Activated naive CD8-positive, alpha-beta T cell treated with anti-CD3 and anti-CD28 coated beads, Interleukin-2, amount 10 ng/mL, durations not matched to agents 7 days and 5 days (primary cell): Measurements from ENCODE around the gene FOXN3. TPM values are rescaled to one million over a fixed set of nuclear protein-coding genes. Genes with fewer than 3 reads are reported as not detected.
A peak's percentile ranks its signal among the peaks of the same experiment; 100 is the strongest.

Source experiments
- ATAC-seq: fragments of 150-1000 bp; cut with Tn5 transposase; one replicate; pipeline ENCODE4 v1.10.0; 2021; ENCODE audit warnings: low read depth, moderate library complexity
- POLR2A ChIA-PET: fragments of 350-600 bp; sonication (Branson Sonifier 250); formaldehyde crosslinking; loops from one replicate; lab custom pipeline; 2021; ENCODE audit warnings: antibody characterized with exemption; lab: Charles Lee
- DNase-seq: peaks from one replicate; pipeline ENCODE4 v3.0.0; 2021
- H3K27ac Mint-ChIP-seq: one replicate; pipeline ENCODE4 v1.8.0; 2022; ENCODE audit warnings: mild to moderate bottlenecking, mixed read lengths
- H3K27me3 Mint-ChIP-seq: one replicate; pipeline ENCODE4 v1.8.0; 2022; ENCODE audit warnings: mild to moderate bottlenecking, moderate library complexity, mixed read lengths
- H3K36me3 Mint-ChIP-seq: one replicate; pipeline ENCODE4 v1.8.0; 2021; ENCODE audit warnings: mild to moderate bottlenecking, mixed read lengths
- H3K4me1 Mint-ChIP-seq: one replicate; pipeline ENCODE4 v1.8.0; 2021; ENCODE audit warnings: mixed read lengths
- H3K4me3 Mint-ChIP-seq: one replicate; pipeline ENCODE4 v1.8.0; 2022; ENCODE audit warnings: mild to moderate bottlenecking, moderate library complexity, mixed read lengths
- H3K9me3 Mint-ChIP-seq: one replicate; pipeline ENCODE4 v1.8.0; 2021; ENCODE audit warnings: mixed read lengths
- total RNA-seq, 2 experiments: library from RNA; stranded (reverse); gene quantifications; one replicate each; pipeline ENCODE4 v1.2.3, GENCODE V29; 2021

Gene FOXN3
- total RNA-seq, 2 experiments from 2014 or later, result 101 to 102 TPM

DNA sequence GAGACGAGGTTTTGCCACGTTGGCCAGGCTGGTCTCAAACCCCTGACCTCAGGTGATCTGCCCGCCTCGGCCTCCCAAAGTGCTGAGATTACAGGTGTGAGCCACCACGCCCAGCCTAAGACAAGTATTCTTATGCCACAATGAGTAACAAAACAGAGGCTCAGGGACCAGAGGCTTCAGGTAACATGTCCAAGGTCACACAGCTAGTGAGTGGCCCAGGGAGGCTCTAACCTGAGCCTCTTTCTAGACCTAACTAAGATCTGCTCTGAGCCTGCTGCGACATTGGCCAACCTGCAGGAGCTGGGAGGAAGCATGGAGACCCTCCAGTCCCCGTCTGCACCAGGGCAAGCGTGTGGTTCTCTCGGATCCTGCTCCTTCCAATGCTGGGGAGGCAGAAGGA lies 77.9 kb downstream of the FOXN3 start:
- DNase-seq, result no peak
- no peak for ATAC-seq
- POLR2A ChIA-PET, result no interaction called here
- Mint-ChIP-seq H3K4me1 (peaks cover 15% of the 10 kb centered on the region), H3K36me3 (peaks cover 24% of the 10 kb centered on the region), H3K4me3 (no peak overlapping the region), H3K27me3 (no peaks in the 10 kb centered on the region), H3K27ac (no peak overlapping the region), H3K9me3 (no peaks in the 10 kb centered on the region)

- Mint-ChIP-seq H3K36me3 (peaks cover 23% of the 10 kb centered on the region), H3K27ac (peak overlapping the region; percentile 62), H3K9me3 (peaks cover 2% of the 10 kb centered on the region), H3K27me3 (no peaks in the 10 kb centered on the region), H3K4me1 (peaks cover 13% of the 10 kb centered on the region), H3K4me3 (no peak overlapping the region)
- DNase-seq, result no peak
- ATAC-seq, result no peak
- POLR2A ChIA-PET, result no interaction called here
Observed at GRCh38 chr14:89336338-89336737, 80.7 kb downstream of the FOXN3 start.

- POLR2A ChIA-PET, result no interaction called here
Observed at GRCh38 chr14:89332031-89332430, 85.0 kb downstream of the FOXN3 start.

DNA sequence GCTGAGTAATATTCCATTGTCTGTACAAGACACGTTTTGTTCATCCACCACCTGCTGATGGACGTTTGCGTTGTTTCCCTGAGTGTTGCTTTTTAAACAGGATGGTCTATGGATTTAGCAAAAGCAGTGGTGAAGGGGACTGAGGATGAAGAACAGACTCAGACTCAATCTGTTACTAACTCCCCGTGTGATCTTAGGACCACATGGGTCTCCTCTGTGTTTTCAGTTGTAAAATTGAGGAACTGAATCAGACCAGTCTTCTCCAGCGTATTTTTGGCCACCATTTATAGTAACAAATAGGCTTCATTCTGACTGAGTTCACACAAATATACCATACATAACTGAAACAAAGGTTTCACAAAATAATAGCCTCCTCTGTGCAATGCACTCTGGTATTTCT lies 85.6 kb downstream of the FOXN3 start:
- Mint-ChIP-seq H3K27me3 (no peaks in the 10 kb centered on the region), H3K9me3 (peaks cover 2% of the 10 kb centered on the region), H3K27ac (no peak overlapping the region), H3K4me1 (peaks cover 8% of the 10 kb centered on the region), H3K4me3 (no peak overlapping the region), H3K36me3 (peaks cover 24% of the 10 kb centered on the region)
- POLR2A ChIA-PET, result no interaction called here
- DNase-seq (no peak), ATAC-seq (no peak)

More at GRCh38 chr14:89332031-89332430, 85.0 kb downstream of the FOXN3 start:
- H3K4me1 Mint-ChIP-seq, result peaks cover 8% of the 10 kb centered on the region
- no peak overlapping the region for H3K4me3 Mint-ChIP-seq
- DNase-seq (no peak), ATAC-seq (no peak)
- H3K27ac Mint-ChIP-seq, result no peak overlapping the region
- H3K27me3 Mint-ChIP-seq, result no peaks in the 10 kb centered on the region
- H3K36me3 Mint-ChIP-seq, result peaks cover 19% of the 10 kb centered on the region
- peaks cover 2% of the 10 kb centered on the region for H3K9me3 Mint-ChIP-seq

DNA sequence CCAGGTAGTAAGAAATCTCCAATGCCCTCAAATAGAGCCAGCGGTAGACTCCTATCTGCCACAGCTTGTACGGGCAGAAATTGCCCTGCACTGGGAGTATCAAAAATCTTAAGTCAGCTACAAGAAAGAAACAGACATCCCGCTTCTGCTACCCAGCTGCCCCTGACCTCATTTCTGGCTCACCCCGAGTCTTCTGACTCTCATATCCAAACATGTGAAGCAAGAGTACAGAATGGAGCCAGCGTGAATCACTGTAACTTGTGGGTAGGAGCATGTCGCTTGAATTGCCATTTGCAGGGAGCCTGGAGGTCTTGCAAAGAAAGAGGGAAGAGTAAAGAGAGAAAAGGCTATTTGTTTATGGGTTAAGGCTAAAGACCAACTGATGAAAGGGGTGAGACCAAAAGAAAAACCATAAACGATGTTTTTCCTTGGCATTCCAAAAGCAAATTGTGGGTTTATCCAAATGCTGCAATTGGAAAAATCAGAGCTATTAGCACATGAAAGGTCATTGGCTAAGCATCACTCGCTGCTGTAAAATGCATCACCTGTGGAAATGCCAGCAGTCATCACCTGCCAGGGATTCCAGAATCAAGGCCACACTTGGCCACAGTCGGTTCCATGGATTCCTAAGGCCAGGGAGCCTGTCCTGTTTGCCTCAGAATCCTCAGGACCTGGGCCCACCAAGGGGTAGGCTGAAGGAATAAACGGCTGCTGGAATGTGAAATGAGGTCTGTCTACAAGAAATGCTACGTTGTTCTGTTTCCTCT lies 86.6 kb downstream of the FOXN3 start:
- no peak for DNase-seq
- peaks cover 9% of the 10 kb centered on the region for H3K4me1 Mint-ChIP-seq
- H3K9me3 Mint-ChIP-seq, result peaks cover 3% of the 10 kb centered on the region
- H3K36me3 Mint-ChIP-seq, result peaks cover 31% of the 10 kb centered on the region
- POLR2A ChIA-PET, result no interaction called here
- H3K27me3 Mint-ChIP-seq, result no peaks in the 10 kb centered on the region
- no peak overlapping the region for H3K4me3 Mint-ChIP-seq
- ATAC-seq, result no peak
- H3K27ac Mint-ChIP-seq, result no peak overlapping the region

DNA sequence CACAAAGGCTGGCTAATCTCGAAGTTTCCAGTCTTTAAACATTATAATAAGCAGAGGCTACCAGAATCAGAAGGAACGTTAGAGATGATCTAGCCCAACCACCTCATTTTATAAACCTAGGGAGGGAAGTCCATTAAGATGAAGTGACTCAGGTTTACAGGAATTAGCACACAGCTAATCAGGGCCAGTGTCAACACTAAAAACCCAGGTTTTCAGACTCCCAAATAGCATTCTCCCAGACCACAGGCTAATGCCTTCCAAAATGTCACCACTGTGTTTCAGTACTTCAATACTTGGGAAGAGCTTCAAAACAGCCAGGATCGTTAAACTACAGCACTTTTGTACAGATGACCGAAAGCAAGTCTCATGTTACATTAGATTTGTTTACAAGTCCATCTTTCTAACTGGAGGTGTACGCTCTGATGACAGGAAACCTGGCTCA lies 89.2 kb downstream of the FOXN3 start:
- Mint-ChIP-seq H3K4me3 (no peak overlapping the region), H3K27ac (no peak overlapping the region), H3K36me3 (peaks cover 36% of the 10 kb centered on the region), H3K4me1 (peaks cover 22% of the 10 kb centered on the region), H3K9me3 (peaks cover 3% of the 10 kb centered on the region), H3K27me3 (no peaks in the 10 kb centered on the region)
- POLR2A ChIA-PET, result no interaction called here
- DNase-seq (no peak), ATAC-seq (no peak)

DNA sequence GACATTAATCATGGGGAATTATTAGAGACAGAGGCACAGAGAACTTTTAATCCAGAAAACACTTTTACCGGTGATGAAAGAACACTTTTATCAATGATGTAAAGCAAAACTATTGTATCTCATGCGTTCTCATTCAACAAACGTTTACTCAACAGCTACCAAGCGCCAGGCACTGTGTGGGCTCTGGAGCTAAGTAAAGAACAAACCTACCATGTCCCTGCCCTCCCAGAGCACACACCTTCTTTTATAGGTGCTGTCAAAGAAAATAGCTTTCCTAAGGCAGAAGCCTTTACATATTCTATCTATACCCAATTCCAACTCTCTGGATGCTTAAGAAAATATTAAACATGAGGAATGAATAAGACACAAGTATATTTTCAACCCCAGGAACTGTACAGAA lies 91.1 kb downstream of the FOXN3 start:
- POLR2A ChIA-PET, result no interaction called here
- H3K27me3 Mint-ChIP-seq, result no peaks in the 10 kb centered on the region
- ATAC-seq, result no peak
- H3K36me3 Mint-ChIP-seq, result peaks cover 43% of the 10 kb centered on the region
- peaks cover 10% of the 10 kb centered on the region for H3K9me3 Mint-ChIP-seq
- no peak for DNase-seq
- H3K4me3 Mint-ChIP-seq, result no peak overlapping the region
- H3K27ac Mint-ChIP-seq, result no peak overlapping the region
- H3K4me1 Mint-ChIP-seq, result peaks cover 27% of the 10 kb centered on the region

DNA sequence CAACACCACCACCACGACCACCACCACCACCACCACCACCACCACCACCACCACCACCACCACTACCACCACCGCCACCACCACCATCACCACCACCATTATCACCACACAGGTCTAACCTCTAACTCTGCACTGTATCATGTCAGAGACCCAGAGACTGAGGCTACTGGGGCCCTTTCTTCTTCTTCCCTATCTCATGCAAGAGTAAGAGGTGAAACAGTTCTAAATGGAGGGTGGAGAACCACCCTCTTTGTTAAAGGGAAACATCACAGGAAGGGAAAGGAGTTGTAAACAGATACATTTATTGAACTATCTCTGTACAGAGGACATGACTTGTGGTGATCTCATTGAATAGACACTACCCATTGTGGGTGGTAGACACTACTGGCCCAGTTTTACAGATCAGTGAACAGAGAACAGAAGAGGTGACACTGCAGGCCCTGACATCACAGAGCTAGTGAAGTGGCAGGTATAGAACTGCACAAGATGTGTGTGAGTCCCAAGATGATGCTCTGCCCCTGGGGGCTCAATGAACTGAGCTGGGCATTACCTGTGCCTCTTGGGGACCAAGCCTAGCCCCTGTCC lies 91.6 kb downstream of the FOXN3 start:
- Mint-ChIP-seq H3K36me3 (peaks cover 48% of the 10 kb centered on the region), H3K27me3 (no peaks in the 10 kb centered on the region), H3K27ac (peak overlapping the region; percentile 86), H3K4me3 (peak overlapping the region; percentile 47), H3K4me1 (peaks cover 27% of the 10 kb centered on the region), H3K9me3 (peaks cover 10% of the 10 kb centered on the region)
- DNase-seq, result no peak
- POLR2A ChIA-PET, result interaction anchor here (0.7 kb wide), 1 partner anchor 34 kb away, joined by 3 read pairs; no protein-coding TSS in a partner anchor
- peak; percentile 35 for ATAC-seq

GRCh38 chr14:89324501-89325298 lies 92.3 kb downstream of the FOXN3 start:
- DNase-seq (no peak), ATAC-seq (peak; percentile 50)
- Mint-ChIP-seq H3K27me3 (no peaks in the 10 kb centered on the region), H3K4me1 (peaks cover 27% of the 10 kb centered on the region), H3K27ac (no peak overlapping the region), H3K9me3 (peaks cover 13% of the 10 kb centered on the region), H3K4me3 (peak overlapping the region; percentile 47), H3K36me3 (peaks cover 55% of the 10 kb centered on the region)
- POLR2A ChIA-PET, result interaction anchor here (0.7 kb wide), 1 partner anchor 35 kb away, joined by 3 read pairs; no protein-coding TSS in a partner anchor

DNA sequence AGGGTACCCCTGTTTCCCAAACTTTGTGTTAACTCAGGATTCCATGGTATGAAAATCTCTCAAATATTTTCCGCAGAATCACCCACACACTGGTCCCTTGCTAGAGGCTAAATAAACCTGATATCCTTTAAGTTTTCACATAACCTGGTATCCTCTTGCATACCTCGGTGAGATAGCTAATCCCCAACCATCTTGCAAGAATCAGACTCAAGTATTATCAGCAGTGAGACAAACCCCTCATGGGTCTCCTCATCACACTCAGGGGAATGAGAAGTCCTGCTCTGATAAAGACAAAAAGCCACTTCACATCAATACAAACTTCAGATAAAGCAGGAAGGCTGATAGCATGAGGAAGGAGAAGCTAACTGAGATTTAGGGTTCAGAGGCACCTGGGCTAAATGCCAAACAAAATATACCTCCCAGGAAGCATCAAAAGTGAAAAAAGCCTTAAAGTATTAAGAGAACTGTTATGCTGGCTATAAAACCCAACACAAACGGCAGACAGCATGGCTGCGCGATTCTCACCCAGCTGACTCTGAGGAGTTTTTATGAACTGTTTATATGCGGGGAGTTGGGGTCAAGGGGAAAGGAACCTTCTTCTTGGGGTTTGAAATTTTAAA lies 96.5 kb downstream of the FOXN3 start:
- H3K27me3 Mint-ChIP-seq, result no peaks in the 10 kb centered on the region
- peaks cover 29% of the 10 kb centered on the region for H3K4me1 Mint-ChIP-seq
- no peak overlapping the region for H3K27ac Mint-ChIP-seq
- peaks cover 19% of the 10 kb centered on the region for H3K9me3 Mint-ChIP-seq
- POLR2A ChIA-PET, result no interaction called here
- no peak overlapping the region for H3K4me3 Mint-ChIP-seq
- DNase-seq (no peak), ATAC-seq (no peak)
- H3K36me3 Mint-ChIP-seq, result peaks cover 64% of the 10 kb centered on the region

DNA sequence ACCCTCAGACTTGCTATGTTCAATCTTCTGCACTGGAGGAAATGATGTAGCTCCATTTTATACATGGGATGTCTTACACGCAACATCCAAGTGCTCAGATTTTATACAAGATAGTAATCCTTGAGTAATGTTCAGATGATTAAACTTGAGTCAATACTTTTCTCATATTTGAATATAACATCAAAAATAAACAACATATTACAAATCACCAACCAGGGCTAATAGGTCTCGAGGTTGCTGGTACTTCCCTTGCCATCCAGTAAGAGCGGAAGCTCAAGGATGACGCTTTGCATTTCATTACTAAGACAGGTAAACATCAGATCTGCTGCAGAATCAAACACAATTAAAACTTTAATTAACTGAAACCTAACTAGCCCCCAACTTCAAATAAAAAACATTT lies 97.3 kb downstream of the FOXN3 start:
- H3K4me3 Mint-ChIP-seq, result no peak overlapping the region
- H3K36me3 Mint-ChIP-seq, result peaks cover 66% of the 10 kb centered on the region
- POLR2A ChIA-PET, result no interaction called here
- DNase-seq (no peak), ATAC-seq (no peak)
- H3K27ac Mint-ChIP-seq, result no peak overlapping the region
- no peaks in the 10 kb centered on the region for H3K27me3 Mint-ChIP-seq
- peaks cover 23% of the 10 kb centered on the region for H3K4me1 Mint-ChIP-seq
- H3K9me3 Mint-ChIP-seq, result peaks cover 17% of the 10 kb centered on the region

- H3K4me3 Mint-ChIP-seq, result no peak overlapping the region
- peaks cover 60% of the 10 kb centered on the region for H3K36me3 Mint-ChIP-seq
- ATAC-seq (no peak), DNase-seq (no peak)
- H3K4me1 Mint-ChIP-seq, result peaks cover 17% of the 10 kb centered on the region
- peaks cover 15% of the 10 kb centered on the region for H3K9me3 Mint-ChIP-seq
- POLR2A ChIA-PET, result interaction anchor here (1.2 kb wide), 1 partner anchor 99 kb away, joined by 3 read pairs; no protein-coding TSS in a partner anchor
- H3K27me3 Mint-ChIP-seq, result no peaks in the 10 kb centered on the region
- H3K27ac Mint-ChIP-seq, result no peak overlapping the region
Observed at GRCh38 chr14:89317051-89317691, 99.9 kb downstream of the FOXN3 start.
